OCI-LY3 (cell line): ENCODE results near the gene RFX6.
"Not testable (repeated sequence)": the region's sequence is repeated elsewhere in the genome, so short reads cannot be mapped to it uniquely, and the experiment has no call there.

ENCODE experiments used
- H2AFZ ChIP-seq: fragments of 200-600, 300-600 bp; shearing (Covaris generic); 2 replicates; pipeline ENCODE4 v1.6.0; 2014; ENCODE audit warnings: antibody characterized with exemption, low read depth, low read length
- H3K27ac ChIP-seq: fragments of 200-600, 300-600 bp; sonication (generic); 2 replicates; pipeline ENCODE4 v1.5.1; 2014; ENCODE audit warnings: mild to moderate bottlenecking, low read length, moderate library complexity, mixed read lengths
- H3K27me3 ChIP-seq: fragments of 200-600, 300-600 bp; sonication (generic); 2 replicates; pipeline ENCODE4 v1.6.1; 2014; ENCODE audit warnings: low read depth, low read length, mixed read lengths
- H3K36me3 ChIP-seq: fragments of 200-600, 300-600 bp; sonication (generic); replicated peaks from 2 replicates; pipeline ENCODE3; 2014; ENCODE audit warnings: low read depth, low read length, mixed read lengths
- H3K4me1 ChIP-seq: fragments of 300-600, 200-600 bp; sonication (generic); 2 replicates; pipeline ENCODE4 v1.6.1; 2014; ENCODE audit warnings: low read length, mixed read lengths
- H3K4me2 ChIP-seq: fragments of 200-600, 300-600 bp; sonication (generic); 2 replicates; pipeline ENCODE4 v1.6.1; 2014; ENCODE audit warnings: low read length, mixed read lengths
- H3K4me3 ChIP-seq: fragments of 300-600, 200-600 bp; sonication (generic); 2 replicates; pipeline ENCODE4 v1.5.1; 2014; ENCODE audit warnings: antibody characterized with exemption, mild to moderate bottlenecking, low read length, moderate library complexity
- H3K79me2 ChIP-seq: fragments of 300-600, 200-600 bp; shearing (Covaris generic); 2 replicates; pipeline ENCODE4 v1.6.1; 2014; ENCODE audit warnings: mild to moderate bottlenecking, low read length, mixed read lengths
- H3K9ac ChIP-seq: fragments of 300-600, 200-600 bp; shearing (Covaris generic); 2 replicates; pipeline ENCODE4 v1.6.0; 2014; ENCODE audit warnings: mild to moderate bottlenecking, low read length, moderate library complexity
- H3K9me3 ChIP-seq: fragments of 200-600, 300-600 bp; shearing (Covaris generic); 2 replicates; pipeline ENCODE4 v1.6.1; 2014; ENCODE audit warnings: low read length, mixed read lengths; ENCODE audit not compliant: insufficient read depth
- H4K20me1 ChIP-seq: fragments of 200-600, 300-600 bp; sonication (generic); 2 replicates; pipeline ENCODE4 v1.6.1; 2016; ENCODE audit warnings: low read length, mixed read lengths; ENCODE audit not compliant: insufficient read depth
- CTCF ChIP-seq: fragments of 200-600, 300-600 bp; sonication (generic); IDR thresholded peaks from 2 replicates; pipeline ENCODE4 v1.5.1; 2014; ENCODE audit warnings: antibody characterized with exemption, low read length, low read depth
- EZH2phosphoT487 ChIP-seq: fragments of 200-600 bp; shearing (Covaris generic); IDR thresholded peaks from 2 replicates; pipeline ENCODE4 v1.6.1; 2018; ENCODE audit warnings: antibody characterized with exemption, mixed run types, low read depth

RFX6 gene

GRCh38 chr6:116876635-116877611, at the start of gene RFX6:
Gene RFX6 (plus strand): TSS chr6:116877242. CDS start chr6:116877276, 34 bp downstream.
- no peak within 1 kb of the TSS for H3K9ac ChIP-seq
- no peaks in the 10 kb centered on the region for H3K79me2 ChIP-seq
- no peak within 1 kb of the TSS for H3K27ac ChIP-seq
- no peaks in the 10 kb centered on the region for H3K9me3 ChIP-seq
- no peaks in the 10 kb centered on the region for H4K20me1 ChIP-seq
- H3K36me3 ChIP-seq: no peaks in the 10 kb centered on the region
- no peaks in the 10 kb centered on the region for H3K27me3 ChIP-seq
- H3K4me2 ChIP-seq: no peak within 1 kb of the TSS
- no peak within 1 kb of the TSS for H2AFZ ChIP-seq
- no peak for TF ChIP-seq CTCF
- TF ChIP-seq EZH2phosphoT487: no peak
- no peaks in the 10 kb centered on the region for H3K4me1 ChIP-seq
- H3K4me3 ChIP-seq: no peak within 1 kb of the TSS

GRCh38 chr6:116827561-116828240, 49.3 kb upstream of the RFX6 start:
- no peaks in the 10 kb centered on the region for H3K4me1 ChIP-seq
- H2AFZ ChIP-seq: no peak overlapping the region

GRCh38 chr6:116828983-116829382, 48.1 kb upstream of the RFX6 start, which contains the start of gene GPRC6A:
Gene GPRC6A (minus strand): TSS chr6:116829083. CDS start chr6:116829013, 70 bp downstream.
- no peak within 1 kb of the TSS for H2AFZ ChIP-seq
- no peaks in the 10 kb centered on the region for H3K9me3 ChIP-seq
- H3K27me3 ChIP-seq: no peaks in the 10 kb centered on the region
- H4K20me1 ChIP-seq: no peaks in the 10 kb centered on the region
- no peak for TF ChIP-seq CTCF
- no peak for TF ChIP-seq EZH2phosphoT487
- H3K4me1 ChIP-seq: no peaks in the 10 kb centered on the region
- no peak within 1 kb of the TSS for H3K27ac ChIP-seq
- no peaks in the 10 kb centered on the region for H3K36me3 ChIP-seq
- H3K79me2 ChIP-seq: no peaks in the 10 kb centered on the region
- H3K9ac ChIP-seq: no peak within 1 kb of the TSS
- no peak within 1 kb of the TSS for H3K4me2 ChIP-seq
- H3K4me3 ChIP-seq: no peak within 1 kb of the TSS

More at GRCh38 chr6:116827561-116828240, 49.3 kb upstream of the RFX6 start:
- H3K9me3 ChIP-seq: no peaks in the 10 kb centered on the region
- H3K36me3 ChIP-seq: no peaks in the 10 kb centered on the region
- H3K27ac ChIP-seq: no peak overlapping the region
- H3K4me2 ChIP-seq: no peak overlapping the region
- TF ChIP-seq EZH2phosphoT487: no peak
- no peak for TF ChIP-seq CTCF
- H3K9ac ChIP-seq: no peak overlapping the region
- no peaks in the 10 kb centered on the region for H3K79me2 ChIP-seq
- H3K27me3 ChIP-seq: no peaks in the 10 kb centered on the region
- H4K20me1 ChIP-seq: no peaks in the 10 kb centered on the region
- H3K4me3 ChIP-seq: no peak overlapping the region

- H3K4me1 ChIP-seq, H3K4me2 ChIP-seq, H3K9me3 ChIP-seq, H3K27me3 ChIP-seq, H3K9ac ChIP-seq, H3K4me3 ChIP-seq, H3K79me2 ChIP-seq, H2AFZ ChIP-seq, H4K20me1 ChIP-seq, H3K27ac ChIP-seq, H3K36me3 ChIP-seq: not testable (repeated sequence)
Measured at GRCh38 chr6:116834526-116834925, 42.5 kb upstream of the RFX6 start.
